ENCODE data around the gene ST7.

ST7 gene

GRCh38 chr7:117192108-117192507 lies 238.8 kb downstream of the ST7 start:
- Histone ChIP-seq H3K9me3 (ENCODE audit: control insufficient read depth, low read depth, low read length) (no peaks in the 10 kb centered on the region), H3K4me1 (ENCODE audit: control insufficient read depth, low read depth, low read length) (no peaks in the 10 kb centered on the region), H3K9ac (ENCODE audit: low read length) (no peak overlapping the region)

DNA sequence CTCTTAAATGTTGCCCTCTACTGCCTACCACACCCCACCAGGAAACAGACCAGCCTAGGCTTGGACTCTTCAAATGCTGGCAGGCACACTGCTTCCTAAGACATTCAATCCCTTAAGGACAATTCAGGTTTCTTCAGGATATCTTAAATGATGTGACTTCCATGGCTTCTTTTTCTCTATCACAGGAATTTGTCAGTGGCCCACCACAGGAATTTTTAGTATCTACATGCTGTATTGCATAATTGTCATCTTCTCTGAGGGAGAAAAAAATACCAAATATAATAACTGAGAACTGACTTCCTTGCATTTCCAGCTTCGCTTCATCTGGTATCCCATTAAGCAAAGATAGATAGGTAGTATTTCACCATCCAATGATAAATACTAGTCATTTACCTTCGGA lies 240.3 kb downstream of the ST7 start:
- H3K9ac ChIP-seq (ENCODE audit: low read length), result no peak overlapping the region
- H3K36me3 ChIP-seq (ENCODE audit: control insufficient read depth, low read depth, low read length), result peaks cover 3% of the 10 kb centered on the region
- no peak overlapping the region for H3K27ac ChIP-seq (ENCODE audit: low read length)
- no peak overlapping the region for H3K4me3 ChIP-seq (ENCODE audit: low read length)
- H3K9me3 ChIP-seq (ENCODE audit: control insufficient read depth, low read depth, low read length), result no peaks in the 10 kb centered on the region
- H3K4me1 ChIP-seq (ENCODE audit: control insufficient read depth, low read depth, low read length), result no peaks in the 10 kb centered on the region
- no peaks in the 10 kb centered on the region for H3K27me3 ChIP-seq (ENCODE audit: control insufficient read depth, insufficient read depth, low read length)

More at GRCh38 chr7:117192108-117192507, 238.8 kb downstream of the ST7 start:
- H3K27ac ChIP-seq (ENCODE audit: low read length), result no peak overlapping the region
- no peaks in the 10 kb centered on the region for H3K27me3 ChIP-seq (ENCODE audit: control insufficient read depth, insufficient read depth, low read length)
- no peak overlapping the region for H3K4me3 ChIP-seq (ENCODE audit: low read length)
- H3K36me3 ChIP-seq (ENCODE audit: control insufficient read depth, low read depth, low read length), result peaks cover 3% of the 10 kb centered on the region

DNA sequence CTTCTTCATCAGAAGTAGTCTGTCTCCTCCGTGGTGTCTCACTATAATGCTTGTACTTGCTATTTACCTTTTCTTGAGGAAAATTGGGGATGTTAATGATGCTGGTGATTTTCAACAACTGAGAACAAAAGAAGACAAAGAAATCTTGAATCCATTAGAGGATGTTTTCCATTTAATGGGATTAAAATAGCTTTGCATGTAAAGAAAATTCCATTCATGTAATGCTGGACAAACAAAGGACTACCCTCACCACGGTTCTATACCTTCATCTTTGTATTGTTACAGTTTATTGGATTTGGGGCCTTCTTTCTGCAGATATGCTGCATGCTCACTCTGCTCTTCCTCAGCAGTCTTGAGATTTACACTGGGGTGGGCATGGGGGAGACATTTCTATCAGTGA lies 241.1 kb downstream of the ST7 start:
- H3K4me1 ChIP-seq (ENCODE audit: control insufficient read depth, low read depth, low read length), result no peaks in the 10 kb centered on the region
- no peak overlapping the region for H3K4me3 ChIP-seq (ENCODE audit: low read length)
- H3K9ac ChIP-seq (ENCODE audit: low read length), result no peak overlapping the region
- H3K9me3 ChIP-seq (ENCODE audit: control insufficient read depth, low read depth, low read length), result no peaks in the 10 kb centered on the region
- H3K27ac ChIP-seq (ENCODE audit: low read length), result no peak overlapping the region
- peaks cover 3% of the 10 kb centered on the region for H3K36me3 ChIP-seq (ENCODE audit: control insufficient read depth, low read depth, low read length)
- H3K27me3 ChIP-seq (ENCODE audit: control insufficient read depth, insufficient read depth, low read length), result no peaks in the 10 kb centered on the region

DNA sequence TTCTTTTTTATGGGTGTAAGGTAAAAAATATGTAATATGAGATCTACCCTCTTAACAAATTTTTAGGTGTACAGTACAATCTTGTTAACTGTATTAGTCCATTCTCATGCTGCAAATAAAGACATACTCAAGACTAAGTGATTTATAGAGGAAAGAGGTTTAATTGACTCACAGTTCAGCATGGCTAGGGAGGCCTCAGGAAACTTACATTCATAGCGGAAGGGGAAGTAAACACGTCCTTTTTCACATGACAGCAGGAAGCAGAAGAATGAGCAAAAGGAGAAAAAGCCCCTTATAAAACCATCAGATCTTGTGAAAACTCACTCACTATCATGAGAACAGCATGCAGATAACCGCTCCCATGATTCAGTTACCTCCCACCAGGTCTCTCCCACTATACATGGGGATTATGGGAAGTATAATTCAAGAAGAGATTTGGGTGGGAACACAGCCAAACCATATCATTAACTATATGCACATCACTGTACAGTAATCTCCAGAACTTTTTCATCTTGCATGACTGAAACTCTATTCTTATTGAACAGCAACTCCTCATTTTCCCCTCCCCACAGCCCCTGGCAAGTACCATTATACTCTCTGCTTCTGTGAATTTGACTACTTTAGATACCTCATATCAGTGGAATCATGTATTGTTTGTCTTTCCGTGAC lies 242.2 kb downstream of the ST7 start:
- Histone ChIP-seq H3K27ac (ENCODE audit: low read length) (no peak overlapping the region), H3K36me3 (ENCODE audit: control insufficient read depth, low read depth, low read length) (peaks cover 3% of the 10 kb centered on the region)

DNA sequence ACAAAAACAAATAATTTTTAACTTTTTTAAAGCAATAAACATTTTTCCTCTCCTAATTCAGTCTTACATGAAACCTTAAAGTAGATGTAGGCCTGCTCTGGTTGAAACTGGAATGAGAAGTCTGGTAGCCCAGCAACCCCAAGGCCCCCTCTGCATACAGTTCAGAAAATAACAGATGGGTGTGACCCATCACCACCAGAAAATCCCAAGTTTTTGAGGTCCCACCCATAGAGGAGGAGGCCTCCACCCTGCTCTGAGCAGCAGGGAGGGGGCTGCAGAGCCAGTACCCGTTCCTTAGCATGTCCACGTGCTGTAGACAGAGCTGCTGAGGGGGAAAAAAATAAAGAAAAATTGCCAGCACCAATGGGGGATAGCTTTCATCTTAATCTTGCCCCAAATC lies 246.8 kb downstream of the ST7 start:
- Histone ChIP-seq H3K4me3 (ENCODE audit: low read length) (no peak overlapping the region), H3K9me3 (ENCODE audit: control insufficient read depth, low read depth, low read length) (no peaks in the 10 kb centered on the region), H3K4me1 (ENCODE audit: control insufficient read depth, low read depth, low read length) (no peaks in the 10 kb centered on the region), H3K27me3 (ENCODE audit: control insufficient read depth, insufficient read depth, low read length) (no peaks in the 10 kb centered on the region), H3K27ac (ENCODE audit: low read length) (no peak overlapping the region), H3K9ac (ENCODE audit: low read length) (no peak overlapping the region), H3K36me3 (ENCODE audit: control insufficient read depth, low read depth, low read length) (no peaks in the 10 kb centered on the region)

More for the DNA sequence above, 242.2 kb downstream of the ST7 start:
- no peaks in the 10 kb centered on the region for H3K27me3 ChIP-seq (ENCODE audit: control insufficient read depth, insufficient read depth, low read length)
- H3K9ac ChIP-seq (ENCODE audit: low read length), result no peak overlapping the region
- no peaks in the 10 kb centered on the region for H3K4me1 ChIP-seq (ENCODE audit: control insufficient read depth, low read depth, low read length)
- no peaks in the 10 kb centered on the region for H3K9me3 ChIP-seq (ENCODE audit: control insufficient read depth, low read depth, low read length)
- H3K4me3 ChIP-seq (ENCODE audit: low read length), result no peak overlapping the region

DNA sequence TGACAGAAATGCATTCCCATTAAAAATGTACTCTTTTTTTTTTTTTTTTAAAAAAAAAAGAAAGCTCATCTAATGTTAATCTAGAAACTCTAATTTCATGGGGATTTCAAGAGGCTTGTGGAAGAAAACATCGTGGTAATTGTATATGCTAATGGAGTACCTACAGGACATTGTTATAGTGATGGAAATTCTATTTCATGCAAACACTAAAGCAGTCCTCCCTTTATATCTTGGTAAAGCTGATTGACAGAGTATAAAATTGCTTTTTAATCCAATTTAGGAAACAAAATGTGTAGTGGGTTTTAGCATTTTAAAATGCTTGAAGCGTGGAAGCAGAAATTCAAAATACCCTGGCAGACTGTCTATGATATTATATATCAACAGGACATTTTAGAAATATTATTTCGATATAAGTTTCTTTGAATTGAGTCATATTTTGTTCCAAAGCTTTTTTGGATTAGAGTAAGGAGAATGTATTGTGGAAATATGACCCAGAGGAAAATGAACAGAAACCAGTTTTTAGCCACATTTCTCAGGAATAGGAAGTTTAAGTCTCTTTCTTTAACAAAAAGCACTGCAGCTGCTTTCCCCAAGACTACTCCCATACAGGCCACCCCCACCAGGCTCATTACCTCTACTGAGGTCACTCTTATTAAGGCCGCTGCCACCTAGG lies 247.6 kb downstream of the ST7 start:
- no peaks in the 10 kb centered on the region for H3K4me1 ChIP-seq (ENCODE audit: control insufficient read depth, low read depth, low read length)
- H3K36me3 ChIP-seq (ENCODE audit: control insufficient read depth, low read depth, low read length), result no peaks in the 10 kb centered on the region
- H3K9me3 ChIP-seq (ENCODE audit: control insufficient read depth, low read depth, low read length), result no peaks in the 10 kb centered on the region
- no peaks in the 10 kb centered on the region for H3K27me3 ChIP-seq (ENCODE audit: control insufficient read depth, insufficient read depth, low read length)
- H3K27ac ChIP-seq (ENCODE audit: low read length), result no peak overlapping the region
- H3K9ac ChIP-seq (ENCODE audit: low read length), result no peak overlapping the region
- H3K4me3 ChIP-seq (ENCODE audit: low read length), result no peak overlapping the region

- Histone ChIP-seq H3K4me3 (ENCODE audit: low read length) (no peak overlapping the region), H3K27ac (ENCODE audit: low read length) (no peak overlapping the region), H3K36me3 (ENCODE audit: control insufficient read depth, low read depth, low read length) (no peaks in the 10 kb centered on the region), H3K9ac (ENCODE audit: low read length) (no peak overlapping the region), H3K4me1 (ENCODE audit: control insufficient read depth, low read depth, low read length) (no peaks in the 10 kb centered on the region), H3K27me3 (ENCODE audit: control insufficient read depth, insufficient read depth, low read length) (no peaks in the 10 kb centered on the region), H3K9me3 (ENCODE audit: control insufficient read depth, low read depth, low read length) (no peaks in the 10 kb centered on the region)
These were observed 249.2 kb downstream of the ST7 start for GRCh38 chr7:117202511-117202910.

- H3K27ac ChIP-seq (ENCODE audit: low read length), result no peak overlapping the region
- no peaks in the 10 kb centered on the region for H3K4me1 ChIP-seq (ENCODE audit: control insufficient read depth, low read depth, low read length)
- no peak overlapping the region for H3K9ac ChIP-seq (ENCODE audit: low read length)
- no peaks in the 10 kb centered on the region for H3K27me3 ChIP-seq (ENCODE audit: control insufficient read depth, insufficient read depth, low read length)
- H3K4me3 ChIP-seq (ENCODE audit: low read length), result no peak overlapping the region
- H3K36me3 ChIP-seq (ENCODE audit: control insufficient read depth, low read depth, low read length), result no peaks in the 10 kb centered on the region
- no peaks in the 10 kb centered on the region for H3K9me3 ChIP-seq (ENCODE audit: control insufficient read depth, low read depth, low read length)
These were observed 249.9 kb downstream of the ST7 start for GRCh38 chr7:117203205-117203604.

- Histone ChIP-seq H3K27ac (ENCODE audit: low read length) (no peak overlapping the region), H3K27me3 (ENCODE audit: control insufficient read depth, insufficient read depth, low read length) (no peaks in the 10 kb centered on the region), H3K9me3 (ENCODE audit: control insufficient read depth, low read depth, low read length) (no peaks in the 10 kb centered on the region), H3K4me1 (ENCODE audit: control insufficient read depth, low read depth, low read length) (no peaks in the 10 kb centered on the region), H3K36me3 (ENCODE audit: control insufficient read depth, low read depth, low read length) (peaks cover 5% of the 10 kb centered on the region), H3K4me3 (ENCODE audit: low read length) (no peak overlapping the region), H3K9ac (ENCODE audit: low read length) (no peak overlapping the region)
These were observed 252.6 kb downstream of the ST7 start for GRCh38 chr7:117205873-117206272.

GRCh38 chr7:117208257-117208656 lies 255.0 kb downstream of the ST7 start:
- H3K36me3 ChIP-seq (ENCODE audit: control insufficient read depth, low read depth, low read length), result peaks cover 5% of the 10 kb centered on the region
- no peaks in the 10 kb centered on the region for H3K4me1 ChIP-seq (ENCODE audit: control insufficient read depth, low read depth, low read length)
- no peak overlapping the region for H3K9ac ChIP-seq (ENCODE audit: low read length)

GRCh38 chr7:117210397-117210796 lies 257.1 kb downstream of the ST7 start:
- no peak overlapping the region for H3K27ac ChIP-seq (ENCODE audit: low read length)
- H3K4me3 ChIP-seq (ENCODE audit: low read length), result no peak overlapping the region
- no peaks in the 10 kb centered on the region for H3K9me3 ChIP-seq (ENCODE audit: control insufficient read depth, low read depth, low read length)
- peaks cover 5% of the 10 kb centered on the region for H3K36me3 ChIP-seq (ENCODE audit: control insufficient read depth, low read depth, low read length)
- no peaks in the 10 kb centered on the region for H3K4me1 ChIP-seq (ENCODE audit: control insufficient read depth, low read depth, low read length)
- no peak overlapping the region for H3K9ac ChIP-seq (ENCODE audit: low read length)
- H3K27me3 ChIP-seq (ENCODE audit: control insufficient read depth, insufficient read depth, low read length), result no peaks in the 10 kb centered on the region

More at GRCh38 chr7:117208257-117208656, 255.0 kb downstream of the ST7 start:
- no peak overlapping the region for H3K4me3 ChIP-seq (ENCODE audit: low read length)
- H3K9me3 ChIP-seq (ENCODE audit: control insufficient read depth, low read depth, low read length), result no peaks in the 10 kb centered on the region
- no peak overlapping the region for H3K27ac ChIP-seq (ENCODE audit: low read length)
- no peaks in the 10 kb centered on the region for H3K27me3 ChIP-seq (ENCODE audit: control insufficient read depth, insufficient read depth, low read length)

GRCh38 chr7:117210908-117211307 lies 257.6 kb downstream of the ST7 start:
- H3K9ac ChIP-seq (ENCODE audit: low read length), result no peak overlapping the region
- H3K9me3 ChIP-seq (ENCODE audit: control insufficient read depth, low read depth, low read length), result no peaks in the 10 kb centered on the region
- peaks cover 5% of the 10 kb centered on the region for H3K36me3 ChIP-seq (ENCODE audit: control insufficient read depth, low read depth, low read length)
- H3K27me3 ChIP-seq (ENCODE audit: control insufficient read depth, insufficient read depth, low read length), result no peaks in the 10 kb centered on the region
- H3K4me3 ChIP-seq (ENCODE audit: low read length), result no peak overlapping the region
- H3K27ac ChIP-seq (ENCODE audit: low read length), result no peak overlapping the region
- no peaks in the 10 kb centered on the region for H3K4me1 ChIP-seq (ENCODE audit: control insufficient read depth, low read depth, low read length)

Measured in iPS-18a (cell line).